Endothelial cell of umbilical vein (primary cell): ENCODE data around the gene MOGAT3. TPM values are rescaled to one million over a fixed set of nuclear protein-coding genes. Genes with fewer than 3 reads are reported as not detected.
A peak's percentile ranks its signal among the peaks of the same experiment; 100 is the strongest.

Source experiments
- BruUV-seq: library from RNA; stranded (reverse); fragments of 400-500 nt; replicated peaks from 2 replicates; lab custom pipeline; 2021; lab: Mats Ljungman, UMichigan
- CTCF ChIA-PET: fragments of 300-600, 350-600 bp; sonication (Branson Sonifier 250); formaldehyde crosslinking; loops from one replicate; lab custom pipeline; 2021; ENCODE audit warnings: antibody characterized with exemption, inconsistent platforms; lab: Charles Lee
- POLR2A ChIA-PET: fragments of 300-600, 350-600 bp; sonication (Branson Sonifier 250); formaldehyde crosslinking; loops from one replicate; lab custom pipeline; 2021; ENCODE audit warnings: antibody characterized with exemption, inconsistent platforms; lab: Charles Lee
- DNase-seq: peaks from one replicate; pipeline ENCODE4 v3.0.0-alpha.2; 2011; ENCODE audit warnings: low read depth, low spot score
- FAIRE-seq: peaks from 2 replicates; lab custom pipeline; 2011; peaks lifted over from hg19 to GRCh38; lab: Jason Lieb, UNC
- H2AFZ ChIP-seq: 2 replicates; pipeline ENCODE4 v1.6.0; 2012; ENCODE audit warnings: low read depth, low read length, control low read depth, inconsistent platforms
- H3K27ac ChIP-seq: 2 replicates; pipeline ENCODE4 v1.5.1; 2011; ENCODE audit warnings: low read depth, mild to moderate bottlenecking, control low read depth, low read length, moderate library complexity; ENCODE audit not compliant: insufficient read depth
- H3K27me3 ChIP-seq, 2 experiments: 2 replicates each; pipeline versions ENCODE4 v1.6.0 to v1.6.1; 2011; ENCODE audit warnings: low read length in 2 of 2, mixed read lengths in 1 of 2; ENCODE audit not compliant: control insufficient read depth in 2 of 2, insufficient read depth in 2 of 2
- H3K36me3 ChIP-seq, 2 experiments: 2 replicates in 1 of 2; 3 replicates in 1 of 2; pipeline ENCODE4 v1.5.1; 2011; ENCODE audit warnings: low read length in 2 of 2, mild to moderate bottlenecking in 1 of 2, moderate library complexity in 1 of 2; ENCODE audit not compliant: control insufficient read depth in 2 of 2, insufficient read depth in 2 of 2; ENCODE audit errors: extremely low read depth in 1 of 2
- H3K4me1 ChIP-seq: 3 replicates; pipeline ENCODE4 v1.5.1; 2011; ENCODE audit warnings: mild to moderate bottlenecking, low read length; ENCODE audit not compliant: control insufficient read depth, insufficient read depth; ENCODE audit errors: extremely low read depth
- H3K4me2 ChIP-seq: 2 replicates; pipeline ENCODE4 v1.6.1; 2011; ENCODE audit warnings: low read length, control low read depth, mixed read lengths; ENCODE audit not compliant: insufficient read depth
- H3K4me3 ChIP-seq, 3 experiments: fragments of 200-600 bp in 1 of 3; sonication (generic), shearing (Covaris generic) in 1 of 3; replicated peaks in 1 of 3; 2 replicates each; pipeline ENCODE4 v1.5.1; 2011 to 2016; ENCODE audit warnings: control low read depth in 3 of 3, low read length in 3 of 3, mild to moderate bottlenecking in 2 of 3, inconsistent platforms in 1 of 3, low read depth in 1 of 3, moderate library complexity in 1 of 3; ENCODE audit not compliant: insufficient read depth in 1 of 3
- H3K79me2 ChIP-seq: 2 replicates; pipeline ENCODE4 v1.6.0; 2012; ENCODE audit warnings: low read length, inconsistent platforms; ENCODE audit not compliant: control insufficient read depth, insufficient read depth
- H3K9ac ChIP-seq: replicated peaks from 2 replicates; pipeline ENCODE3; 2011; ENCODE audit warnings: low read length, control low read depth; ENCODE audit not compliant: insufficient read depth; ENCODE audit errors: extremely low read depth
- H3K9me1 ChIP-seq: replicated peaks from 3 replicates; pipeline ENCODE4 v1.6.0; 2011; ENCODE audit warnings: mild to moderate bottlenecking, low read length; ENCODE audit not compliant: control insufficient read depth, insufficient read depth; ENCODE audit errors: extremely low read depth
- H3K9me3 ChIP-seq: replicated peaks from 2 replicates; pipeline ENCODE4 v1.5.1; 2012; ENCODE audit warnings: low read length, inconsistent platforms; ENCODE audit not compliant: control insufficient read depth, insufficient read depth
- H4K20me1 ChIP-seq: replicated peaks from 2 replicates; pipeline ENCODE3; 2011; ENCODE audit warnings: mild to moderate bottlenecking, low read length; ENCODE audit not compliant: control insufficient read depth, insufficient read depth; ENCODE audit errors: extremely low read depth
- CTCF ChIP-seq, 2 donors: IDR thresholded peaks; 1 replicate in 1 of 2; 2 replicates in 1 of 2; pipeline ENCODE4 v1.5.1; 2011; ENCODE audit warnings: low read length in 2 of 2, mild to moderate bottlenecking in 2 of 2, moderate library complexity in 2 of 2, control low read depth in 1 of 2, inconsistent platforms in 1 of 2, low read depth in 1 of 2; ENCODE audit not compliant: insufficient read depth in 1 of 2; ENCODE audit errors: extremely low read depth in 1 of 2
- EZH2 ChIP-seq: IDR thresholded peaks from 2 replicates; pipeline ENCODE4 v1.6.1; 2012; ENCODE audit warnings: borderline replicate concordance, low read depth, mild to moderate bottlenecking, moderate library complexity, low read length, inconsistent platforms; ENCODE audit not compliant: severe bottlenecking
- FOS ChIP-seq: IDR thresholded peaks from 2 replicates; pipeline ENCODE4 v1.6.1; 2011; ENCODE audit warnings: mild to moderate bottlenecking, low read length, moderate library complexity, borderline replicate concordance; ENCODE audit not compliant: insufficient read depth
- JUN ChIP-seq: IDR thresholded peaks from 2 replicates; pipeline ENCODE4 v1.6.1; 2011; ENCODE audit warnings: borderline replicate concordance, low read depth; ENCODE audit not compliant: insufficient read length, insufficient read depth
- MAX ChIP-seq: IDR thresholded peaks from 2 replicates; pipeline ENCODE4 v1.6.1; 2011; ENCODE audit not compliant: insufficient read depth, insufficient read length
- POLR2AphosphoS5 ChIP-seq: IDR thresholded peaks from 2 replicates; pipeline ENCODE4 v1.6.1; 2012; ENCODE audit warnings: low read depth, mild to moderate bottlenecking, control low read depth, low read length, moderate library complexity; ENCODE audit not compliant: insufficient read depth
- dilution Hi-C: fragments of 300-500 bp; cut with MboI; formaldehyde crosslinking; loops from one replicate; pipeline ENCODE4 v1.15.0; 2019; ENCODE audit warnings: low sequenced_read_pairs; ENCODE audit not compliant: extremely low pct_ligation_motif_present
- intact Hi-C: fragments of 100-400 bp; cut with micrococcal nuclease; formaldehyde crosslinking; loops from one replicate; pipeline ENCODE4 v1.10.0; 2022
- polyA plus RNA-seq, 4 experiments: library from polyadenylated mRNA; depleted of rRNA in 3 of 4; stranded (reverse) in 3 of 4; unstranded in 1 of 4; fragments of >200 nt; gene quantifications; 2 replicates each; pipeline versions ENCODE4 v1.2.1 to v1.2.3, GENCODE V29; 2011 to 2012; ENCODE audit warnings: missing spikeins in 1 of 4
- total RNA-seq: library from RNA; stranded (reverse); gene quantifications from 2 replicates; pipeline ENCODE4 v1.2.3, GENCODE V29; 2021

MOGAT3 gene
- total and polyA plus RNA-seq, 2 donors (not counting 3 experiments of a cell fraction or from before 2014, with no cell fraction given): not detected

GRCh38 chr7:101238226-101239182 lies 37.7 kb upstream of the MOGAT3 start:
- Histone ChIP-seq H3K4me2 (no peak overlapping the region), H3K9me3 (no peaks in the 10 kb centered on the region), H3K4me1 (peaks cover 32% of the 10 kb centered on the region), H3K27ac (peak overlapping the region; percentile 22), H3K27me3 (no peaks in the 10 kb centered on the region), H3K79me2 (peaks cover 14% of the 10 kb centered on the region), H3K4me3 (no peak overlapping the region), H3K36me3 (peaks cover 0 to 16% of the 10 kb centered on the region in 2 experiments), H4K20me1 (no peaks in the 10 kb centered on the region), H3K9me1 (no peaks in the 10 kb centered on the region), H2AFZ (no peak overlapping the region), H3K9ac (peak overlapping the region; percentile 6)
- dilution Hi-C loops: no loop called here
- POLR2A ChIA-PET: interaction anchor here (1.1 kb wide), 1 partner anchor 10 kb away, joined by 3 read pairs; no protein-coding TSS in a partner anchor
- peak; percentile 15 for FAIRE-seq
- DNase-seq: no peak
- CTCF ChIA-PET: interaction anchor here (1.1 to 3.5 kb wide), 9 partner anchors 8 to 344 kb away, joined by 3 to 23 read pairs (median 6); partner anchors contain the start of genes PLOD3 and ZNHIT1
- no TSS peak for BruUV-seq
- no peak for TF ChIP-seq EZH2
- TF ChIP-seq CTCF (IDR thresholded peaks at IDR 0.05; ENCODE audit: extremely low read depth in 1 of 2, insufficient read depth in 1 of 2, low read depth in 1 of 2, low read length in 2 of 2): no peak
- TF ChIP-seq FOS: no peak
- no peak for TF ChIP-seq POLR2AphosphoS5
- TF ChIP-seq JUN: no peak
- TF ChIP-seq MAX: no peak
- intact Hi-C loops: loop anchor here (1.0 to 5.0 kb wide), 2 partner anchors 20 to 44 kb away; partner anchors contain the start of gene ZNHIT1
